Cardiac muscle cell (in vitro differentiated cells and primary cell): ENCODE measurements around the gene RASGEF1C. TPM values are rescaled to one million over a fixed set of nuclear protein-coding genes. Genes with fewer than 3 reads are reported as not detected.

Experiments
- DNase-seq, 2 donors: peaks; one replicate each; pipeline versions ENCODE4 v3.0.0 to v3.0.0-alpha.2; 2010 to 2017; ENCODE audit warnings: low read depth in 1 of 2, low spot score in 1 of 2
- H3K27ac ChIP-seq: fragments of 200-600 bp; sonication (generic); 2 replicates; pipeline ENCODE4 v1.5.1; 2016
- H3K27me3 ChIP-seq: fragments of 200-600 bp; sonication (generic); 2 replicates; pipeline ENCODE4 v1.6.0; 2016; ENCODE audit warnings: control low read depth
- H3K36me3 ChIP-seq: fragments of 200-600 bp; sonication (generic); 2 replicates; pipeline ENCODE4 v1.5.1; 2016; ENCODE audit warnings: control low read depth
- H3K4me1 ChIP-seq: fragments of 200-600 bp; sonication (generic); 2 replicates; pipeline ENCODE4 v1.8.1; 2017; ENCODE audit warnings: low read depth, mild to moderate bottlenecking, mixed run types
- H3K4me3 ChIP-seq: fragments of 200-600 bp; sonication (generic); 2 replicates; pipeline ENCODE4 v1.5.1; 2016; ENCODE audit warnings: mild to moderate bottlenecking
- H3K9me3 ChIP-seq: fragments of 200-600 bp; sonication (generic); 2 replicates; pipeline ENCODE4 v1.5.1; 2017; ENCODE audit warnings: low read depth, mild to moderate bottlenecking, control low read depth
- CTCF ChIP-seq: IDR thresholded peaks from 2 replicates; pipeline ENCODE4 v1.5.1; 2012; ENCODE audit warnings: low read depth, mild to moderate bottlenecking, low read length
- polyA plus RNA-seq: library from polyadenylated mRNA; unstranded; fragments of >200 nt; fragmentation: Nextera tagmentation; extraction: Ambion mirVana; gene quantifications from 2 replicates; pipeline ENCODE4 v1.2.1, GENCODE V29; 2016
- total RNA-seq: library from RNA; depleted of rRNA; stranded (reverse); fragments of >200 nt; gene quantifications from 2 replicates; pipeline ENCODE4 v1.2.3, GENCODE V29; 2016

Gene RASGEF1C
- total and polyA plus RNA-seq, 2 experiments from 2014 or later: 1.5 to 2.5 TPM

DNA sequence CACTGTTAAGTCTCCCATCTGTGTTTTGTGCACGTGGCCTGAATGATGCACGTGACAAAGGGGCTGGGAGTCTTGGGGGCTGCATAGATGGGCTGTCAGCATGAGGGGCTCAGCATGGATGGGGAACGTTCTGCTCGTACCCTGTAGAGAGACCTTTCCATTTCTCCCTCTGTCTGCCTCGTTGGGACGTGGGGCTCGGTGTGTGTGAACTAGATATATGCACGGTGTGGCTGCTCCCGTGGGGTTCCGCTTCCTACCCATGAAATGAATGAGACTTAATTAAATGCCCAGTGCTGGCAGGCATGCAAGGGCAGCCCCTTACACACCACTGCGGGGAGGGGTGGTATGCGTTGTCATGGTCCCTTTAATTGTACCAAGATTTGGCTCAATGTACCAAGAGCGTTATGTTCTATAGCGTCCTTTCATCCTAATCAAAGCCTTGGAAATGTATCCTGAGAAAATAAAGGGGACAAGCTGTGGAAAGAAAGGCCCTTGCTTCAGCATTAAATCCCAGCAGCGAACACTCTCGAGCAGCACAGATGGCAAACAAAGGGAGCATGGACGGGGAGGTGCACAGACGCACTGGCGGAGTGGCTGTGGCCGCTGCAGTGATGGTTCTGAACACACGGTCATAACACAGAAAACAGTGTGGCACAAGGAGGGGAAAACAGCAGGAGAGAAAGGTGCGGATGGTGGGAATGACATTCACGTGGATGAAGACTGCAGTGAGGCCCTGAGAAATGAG, 66.8 kb downstream of the RASGEF1C start:
- no peak for DNase-seq
- TF ChIP-seq CTCF: no peak

GRCh38 chr5:180141068-180141660, 67.8 kb downstream of the RASGEF1C start:
- H3K27me3 ChIP-seq: no peaks in the 10 kb centered on the region
- no peaks in the 10 kb centered on the region for H3K36me3 ChIP-seq
- no peaks in the 10 kb centered on the region for H3K9me3 ChIP-seq
- no peak for DNase-seq
- no peak overlapping the region for H3K27ac ChIP-seq
- no peak overlapping the region for H3K4me3 ChIP-seq
- no peak for TF ChIP-seq CTCF
- no peaks in the 10 kb centered on the region for H3K4me1 ChIP-seq

More for the DNA sequence above, 66.8 kb downstream of the RASGEF1C start:
- Histone ChIP-seq H3K4me1 (no peaks in the 10 kb centered on the region), H3K4me3 (no peak overlapping the region), H3K27me3 (no peaks in the 10 kb centered on the region), H3K9me3 (no peaks in the 10 kb centered on the region), H3K36me3 (no peaks in the 10 kb centered on the region), H3K27ac (no peak overlapping the region)

- no peaks in the 10 kb centered on the region for H3K36me3 ChIP-seq
- no peak overlapping the region for H3K4me3 ChIP-seq
- H3K4me1 ChIP-seq: no peaks in the 10 kb centered on the region
- H3K9me3 ChIP-seq: no peaks in the 10 kb centered on the region
- no peak for TF ChIP-seq CTCF
- no peaks in the 10 kb centered on the region for H3K27me3 ChIP-seq
- no peak for DNase-seq
- no peak overlapping the region for H3K27ac ChIP-seq
These were observed 68.4 kb downstream of the RASGEF1C start for GRCh38 chr5:180140571-180140970.

DNA sequence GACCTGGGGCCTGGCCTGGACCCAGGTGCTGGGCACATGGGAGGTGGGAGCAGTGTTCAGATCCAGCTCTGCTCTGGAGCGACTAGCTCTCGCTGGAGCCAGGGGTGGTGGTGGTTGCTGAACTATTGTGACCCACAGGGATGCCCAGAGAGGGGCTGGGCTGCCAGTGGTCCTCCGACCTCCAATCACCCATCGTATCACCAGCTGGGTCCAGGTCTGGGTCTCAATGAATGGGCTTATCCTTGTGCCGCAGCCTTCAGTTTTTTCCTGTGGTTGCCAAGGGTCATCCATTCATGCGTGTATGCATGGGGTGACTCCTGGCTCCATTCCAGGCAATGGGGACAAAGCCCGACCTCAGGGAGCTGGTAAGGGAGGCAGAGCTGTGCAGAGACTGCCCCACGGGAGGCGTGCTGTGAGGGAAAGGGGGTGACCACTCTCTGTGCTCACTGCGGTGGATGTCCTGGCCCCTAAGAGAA, 68.9 kb downstream of the RASGEF1C start:
- H3K36me3 ChIP-seq: no peaks in the 10 kb centered on the region
- H3K4me3 ChIP-seq: no peak overlapping the region
- no peak for DNase-seq
- H3K27ac ChIP-seq: no peak overlapping the region
- no peaks in the 10 kb centered on the region for H3K9me3 ChIP-seq
- H3K4me1 ChIP-seq: no peaks in the 10 kb centered on the region
- H3K27me3 ChIP-seq: no peaks in the 10 kb centered on the region
- no peak for TF ChIP-seq CTCF

- H3K4me3 ChIP-seq: no peak overlapping the region
- no peak for TF ChIP-seq CTCF
- no peaks in the 10 kb centered on the region for H3K9me3 ChIP-seq
- no peak for DNase-seq
- H3K36me3 ChIP-seq: no peaks in the 10 kb centered on the region
- no peaks in the 10 kb centered on the region for H3K27me3 ChIP-seq
- no peak overlapping the region for H3K27ac ChIP-seq
- no peaks in the 10 kb centered on the region for H3K4me1 ChIP-seq
These were observed 69.3 kb downstream of the RASGEF1C start for GRCh38 chr5:180139731-180140055.
